K562 (cell line): ENCODE measurements around the gene ENPP7. TPM values are rescaled to one million over a fixed set of nuclear protein-coding genes. Genes with fewer than 3 reads are reported as not detected.

Experiments
- ATAC-seq: fragments of 200-7000 bp; cut with Tn5 transposase; 3 replicates; pipeline ENCODE4 v1.9.1; 2020; ENCODE audit warnings: moderate library complexity
- BruUV-seq: library from RNA; stranded (reverse); fragments of 400-500 nt; replicated peaks from 2 replicates; lab custom pipeline; 2021; lab: Mats Ljungman, UMichigan
- CTCF ChIA-PET: fragments of 300-600 bp; formaldehyde crosslinking; extraction: SDS; loops from one replicate; lab custom pipeline; 2021; ENCODE audit warnings: low intra/inter-chr PET ratio; lab: Yijun Ruan, JAX
- POLR2A ChIA-PET: fragments of 300-600, 350-650 bp; sonication (Branson Sonifier 250); formaldehyde crosslinking; extraction: SDS; loops from one replicate; lab custom pipeline; 2021; ENCODE audit warnings: antibody characterized with exemption, inconsistent platforms; lab: Yijun Ruan, JAX
- DNase-seq, 4 experiments: peaks; one replicate each; pipeline versions ENCODE4 v3.0.0 to v3.0.0-alpha.2; 2011 to 2018; ENCODE audit warnings: low spot score in 3 of 4, mixed read lengths in 3 of 4; ENCODE audit errors: extremely low read depth in 1 of 4
- FAIRE-seq: peaks from 2 replicates; lab custom pipeline; 2011; peaks lifted over from hg19 to GRCh38; lab: Jason Lieb, UNC
- H2AFZ ChIP-seq: 2 replicates; pipeline ENCODE4 v1.6.0; 2011; ENCODE audit warnings: low read depth, low read length, control low read depth, inconsistent platforms
- H3K27ac ChIP-seq: fragments of 200-600 bp; 3 replicates; pipeline ENCODE4 v1.8.0; 2011; ENCODE audit warnings: low read depth, mild to moderate bottlenecking, control low read depth, inconsistent platforms, low read length, moderate library complexity, mixed read lengths; ENCODE audit errors: extremely low read depth
- H3K27me3 ChIP-seq, 2 experiments: fragments of 300-600 bp in 1 of 2; 2 replicates in 1 of 2; 3 replicates in 1 of 2; pipeline versions ENCODE4 v1.6.0 to v1.8.0; 2011; ENCODE audit warnings: inconsistent platforms in 2 of 2, low read length in 2 of 2, mild to moderate bottlenecking in 1 of 2, mixed read lengths in 1 of 2, moderate library complexity in 1 of 2; ENCODE audit not compliant: control insufficient read depth in 2 of 2, insufficient read depth in 2 of 2
- H3K36me3 ChIP-seq: fragments of 300-600 bp; 3 replicates; pipeline ENCODE4 v1.8.0; 2011; ENCODE audit warnings: mild to moderate bottlenecking, low read length, inconsistent platforms; ENCODE audit not compliant: control insufficient read depth, insufficient read depth
- H3K4me1 ChIP-seq, 2 experiments: fragments of 200-600 bp in 1 of 2; replicated peaks in 1 of 2; 2 replicates in 1 of 2; 3 replicates in 1 of 2; pipeline versions ENCODE4 v1.5.1 to v1.8.0; 2011; ENCODE audit warnings: inconsistent platforms in 2 of 2, low read length in 2 of 2, mild to moderate bottlenecking in 1 of 2, mixed read lengths in 1 of 2, moderate library complexity in 1 of 2; ENCODE audit not compliant: control insufficient read depth in 2 of 2, insufficient read depth in 2 of 2
- H3K4me2 ChIP-seq: 2 replicates; pipeline ENCODE4 v1.6.1; 2011; ENCODE audit warnings: low read length, control low read depth, inconsistent platforms, mixed read lengths; ENCODE audit not compliant: insufficient read depth
- H3K4me3 ChIP-seq: fragments of 200-600 bp; sonication (generic), shearing (Covaris generic); 2 replicates; pipeline ENCODE4 v1.5.1; 2016; ENCODE audit warnings: control low read depth, inconsistent platforms
- H3K79me2 ChIP-seq: fragments of 200-600 bp; 3 replicates; pipeline ENCODE4 v1.8.0; 2011; ENCODE audit warnings: low read length, inconsistent platforms; ENCODE audit not compliant: control insufficient read depth, insufficient read depth
- H3K9ac ChIP-seq, 2 experiments: 2 replicates each; pipeline versions ENCODE4 v1.6.0 to v1.6.1; 2011; ENCODE audit warnings: low read depth in 2 of 2, low read length in 2 of 2, control low read depth in 1 of 2, inconsistent platforms in 1 of 2, mild to moderate bottlenecking in 1 of 2, mixed read lengths in 1 of 2; ENCODE audit not compliant: insufficient read depth in 1 of 2
- H3K9me1 ChIP-seq: one replicate; pipeline ENCODE4 v1.6.0; 2011; ENCODE audit warnings: inconsistent platforms, mild to moderate bottlenecking, low read length, moderate library complexity; ENCODE audit not compliant: control insufficient read depth, insufficient read depth
- H3K9me3 ChIP-seq: replicated peaks from 2 replicates; pipeline ENCODE4 v1.5.1; 2011; ENCODE audit warnings: low read depth, low read length, inconsistent platforms; ENCODE audit not compliant: control insufficient read depth, insufficient read depth
- H4K20me1 ChIP-seq: replicated peaks from 2 replicates; pipeline ENCODE4 v1.6.1; 2011; ENCODE audit warnings: low read length, inconsistent platforms, mixed read lengths; ENCODE audit not compliant: control insufficient read depth, insufficient read depth
- ATF6 ChIP-seq: sonication (generic); formaldehyde crosslinking; IDR thresholded peaks from 2 replicates; pipeline ENCODE4 v1.4.0; 2020; ENCODE audit warnings: mild to moderate bottlenecking, missing genetic modification reagents
- CREB3L1 ChIP-seq: fragments of 450-650 bp; IDR thresholded peaks from 2 replicates; pipeline ENCODE4 v1.6.1; 2014; ENCODE audit warnings: low read depth, mild to moderate bottlenecking, moderate library complexity, borderline replicate concordance
- GTF2A2 ChIP-seq: IDR thresholded peaks from 2 replicates; pipeline ENCODE4 v1.6.1; 2016; ENCODE audit warnings: mild to moderate bottlenecking, missing genetic modification characterization, missing compliant biosample characterization
- GTF2B ChIP-seq: IDR thresholded peaks from 2 replicates; pipeline ENCODE4 v1.6.1; 2011; ENCODE audit not compliant: insufficient read length; ENCODE audit errors: extremely low read depth
- MEF2D ChIP-seq: conservative IDR thresholded peaks from 2 replicates; pipeline ENCODE4 v1.6.1; 2016; ENCODE audit warnings: low read depth, missing genetic modification characterization, missing compliant biosample characterization
- PHTF2 ChIP-seq: fragments of 250-450 bp; sonication (Bioruptor Pico); IDR thresholded peaks from 2 replicates; pipeline ENCODE4 v1.5.0; 2021; ENCODE audit warnings: mild to moderate bottlenecking
- SETDB1 ChIP-seq: IDR thresholded peaks from one replicate; pipeline ENCODE4 v1.6.1; 2012; ENCODE audit warnings: low read length, control low read depth, inconsistent platforms
- TAF1 ChIP-seq: IDR thresholded peaks from 2 replicates; pipeline ENCODE4 v1.6.1; 2011; ENCODE audit warnings: mild to moderate bottlenecking, low read length, moderate library complexity; ENCODE audit not compliant: insufficient read depth, control insufficient read depth, severe bottlenecking; ENCODE audit errors: extremely low read depth
- TCFL5 ChIP-seq: fragments of 250-450 bp; sonication (Bioruptor Pico); conservative IDR thresholded peaks from 2 replicates; pipeline ENCODE4 v1.6.1; 2021; ENCODE audit warnings: mild to moderate bottlenecking, moderate library complexity, matching md5 sums
- U2AF2 ChIP-seq: fragments of 200-400 bp; formaldehyde crosslinking; optimal IDR thresholded peaks from 2 replicates; pipeline ENCODE3; 2017; ENCODE audit warnings: low read depth, mild to moderate bottlenecking, low read length
- ZBTB11 ChIP-seq, 3 experiments: fragments of 200-800 bp in 1 of 3; fragments of 250-450 bp in 1 of 3; fragments of 450-650 bp in 1 of 3; sonication (Bioruptor Pico) in 1 of 3; sonication (Bioruptor generic) in 1 of 3; formaldehyde crosslinking in 1 of 3; IDR thresholded peaks; 2 replicates each; pipeline versions ENCODE4 v1.6.1 to v1.8.0; 2016 to 2022; ENCODE audit warnings: mild to moderate bottlenecking in 2 of 3, missing genetic modification characterization in 2 of 3, missing compliant biosample characterization in 1 of 3, moderate library complexity in 1 of 3
- ZNF23 ChIP-seq: fragments of 250-450 bp; sonication (Bioruptor Pico); IDR thresholded peaks from 2 replicates; pipeline ENCODE4 v1.4.0; 2020; ENCODE audit warnings: mild to moderate bottlenecking
- ZNF316 ChIP-seq: fragments of 450-650 bp; IDR thresholded peaks from 2 replicates; pipeline ENCODE4 v1.6.1; 2016
- ZNF347 ChIP-seq: fragments of 450-650 bp; formaldehyde crosslinking; IDR thresholded peaks from 2 replicates; pipeline ENCODE4 v1.4.0; 2020; ENCODE audit warnings: low read depth, mild to moderate bottlenecking, moderate library complexity
- WGBS: fragments of 100-300 bp; shearing (Covaris generic); methylation state at CpG from one replicate; pipeline ENCODE4 v1.1.6; 2016; ENCODE audit warnings: low coverage, mixed read lengths; ENCODE audit not compliant: insufficient coverage; ENCODE audit errors: missing lambda C conversion rate; 5-methylcytosine and 5-hydroxymethylcytosine counted together
- in situ Hi-C: fragments of 300-500 bp; cut with MboI; formaldehyde crosslinking; loops from 4 replicates; pipeline ENCODE4 v1.15.0; 2018; ENCODE audit warnings: inconsistent platforms, mixed read lengths
- intact Hi-C: fragments of 100-400 bp; cut with micrococcal nuclease; formaldehyde crosslinking; loops from 2 replicates; pipeline ENCODE4 v1.14.2; 2022
- polyA plus RNA-seq, 8 experiments: library from polyadenylated mRNA; depleted of rRNA in 4 of 8; stranded (reverse) in 5 of 8; unstranded in 3 of 8; fragments of >200 nt; fragmentation: Nextera tagmentation in 2 of 8; fragmentation: Illumina TruSeq in 1 of 8; extraction: Ambion mirVana in 2 of 8; extraction: Trizol in 1 of 8; gene quantifications; 2 replicates each; pipeline versions ENCODE4 v1.2.1 to v1.2.3, GENCODE V29; 2011 to 2014; ENCODE audit warnings: inconsistent platforms in 1 of 8, missing spikeins in 1 of 8
- total RNA-seq, 7 experiments: library from RNA; depleted of rRNA in 6 of 7; stranded (reverse); fragments of >200 nt in 6 of 7; fragmentation: Illumina TruSeq in 2 of 7; extraction: Trizol in 2 of 7; gene quantifications; 2 replicates each; pipeline versions ENCODE4 v1.2.1 to v1.2.3, GENCODE V29; 2011 to 2021; ENCODE audit warnings: low replicate concordance in 1 of 7

Gene ENPP7
- total and polyA plus RNA-seq, 9 of the 15 experiments (the other 6 are each of a cell fraction or from before 2014, with no cell fraction given), result not detected

GRCh38 chr17:79742951-79743476 lies 12.3 kb downstream of the ENPP7 start:
- ChIA-PET CTCF (interaction anchor here (1.0 to 2.9 kb wide), 3 partner anchors 34 to 232 kb away, joined by 3 to 14 read pairs (median 8); partner anchors contain the start of gene CBX2), POLR2A (interaction anchor here (0.6 to 1.5 kb wide), 3 partner anchors 90 to 97 kb away, joined by 3 to 4 read pairs (median 3); partner anchors contain the start of gene CBX4)
- H4K20me1 ChIP-seq, result 0 out of 2 replicates have a peak, but pooled peaks cover 3% of the 10 kb centered on the region
- ATAC-seq (no peak), FAIRE-seq (no peak), DNase-seq (no peak)
- 23% methylated on average over 6 of the region's 7 CpGs for WGBS
- peaks cover 4 to 27% of the 10 kb centered on the region in 2 experiments; a peak in 4 of 5 replicates for H3K4me1 ChIP-seq
- no peak overlapping the region for H3K4me3 ChIP-seq
- intact Hi-C loops, result loop anchor here (2.0 to 10.0 kb wide), 3 partner anchors 34 to 172 kb away; partner anchors contain the start of genes CBX2 and CBX4
- H3K9ac ChIP-seq, result peak overlapping the region in 1 of 2 experiments; percentile 73; a peak in 1 of 4 replicates
- H3K9me3 ChIP-seq, result no peaks in the 10 kb centered on the region
- no peaks in the 10 kb centered on the region for H3K9me1 ChIP-seq
- no peaks in the 10 kb centered on the region for H3K36me3 ChIP-seq
- peaks cover 20 to 27% of the 10 kb centered on the region in 2 experiments for H3K27me3 ChIP-seq
- no peak overlapping the region for H2AFZ ChIP-seq
- no peak overlapping the region for H3K4me2 ChIP-seq
- in situ Hi-C loops, result loop anchor here (10.0 kb wide), 1 partner anchor 172 kb away; no protein-coding TSS in a partner anchor
- no TSS peak for BruUV-seq
- no peaks in the 10 kb centered on the region for H3K79me2 ChIP-seq
- H3K27ac ChIP-seq, result no peak overlapping the region
- TF ChIP-seq ATF6 (no peak), ZNF23 (CRISPR knock-in tag) (no peak), ZNF347 (CRISPR knock-in tag) (no peak), PHTF2 (no peak), SETDB1 (no peak), ZNF316 (no peak), GTF2B (no peak), ZBTB11 (CRISPR knock-in tag; IDR thresholded peaks at IDR 0.05) (no peak), U2AF2 (no peak), CREB3L1 (no peak), MEF2D (tag) (no peak), TAF1 (no peak), TCFL5 (CRISPR knock-in tag) (no peak), GTF2A2 (tag) (no peak)
